GM19324 (cell line): ENCODE measurements around the gene RBFA.
"Not testable (repeated sequence)": the region's sequence is repeated elsewhere in the genome, so short reads cannot be mapped to it uniquely, and the experiment has no call there.

Experiments
- ATAC-seq: cut with Tn5 transposase; IDR thresholded peaks from one replicate; pipeline ENCODE4 v1.9.1; 2021; ENCODE audit warnings: mild to moderate bottlenecking, moderate library complexity; ENCODE audit not compliant: unreplicated experiment, low FRiP score

RBFA gene

GRCh38 chr18:80027719-80028118 is 6.5 kb upstream of the RBFA start:
- ATAC-seq = not testable (repeated sequence)

DNA sequence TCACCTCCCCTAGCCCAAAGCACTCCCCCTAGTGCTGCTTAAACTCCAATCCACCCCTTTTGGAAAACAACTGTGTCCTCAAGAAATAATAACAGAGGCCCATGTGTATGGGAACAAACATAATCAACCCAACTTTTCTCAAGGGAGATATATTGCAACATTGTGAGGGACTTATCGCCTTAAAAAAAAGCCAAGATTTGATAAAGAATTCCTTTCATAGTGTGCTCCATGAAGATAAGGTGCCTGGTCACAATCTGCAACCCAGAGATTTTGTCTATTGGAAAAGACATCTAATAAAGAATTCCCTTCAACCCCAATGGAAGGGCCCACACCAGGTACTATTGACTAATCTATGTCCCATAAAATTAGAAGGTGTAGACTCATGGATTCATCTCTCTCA is 4.5 kb upstream of the RBFA start:
- no peak for ATAC-seq

DNA sequence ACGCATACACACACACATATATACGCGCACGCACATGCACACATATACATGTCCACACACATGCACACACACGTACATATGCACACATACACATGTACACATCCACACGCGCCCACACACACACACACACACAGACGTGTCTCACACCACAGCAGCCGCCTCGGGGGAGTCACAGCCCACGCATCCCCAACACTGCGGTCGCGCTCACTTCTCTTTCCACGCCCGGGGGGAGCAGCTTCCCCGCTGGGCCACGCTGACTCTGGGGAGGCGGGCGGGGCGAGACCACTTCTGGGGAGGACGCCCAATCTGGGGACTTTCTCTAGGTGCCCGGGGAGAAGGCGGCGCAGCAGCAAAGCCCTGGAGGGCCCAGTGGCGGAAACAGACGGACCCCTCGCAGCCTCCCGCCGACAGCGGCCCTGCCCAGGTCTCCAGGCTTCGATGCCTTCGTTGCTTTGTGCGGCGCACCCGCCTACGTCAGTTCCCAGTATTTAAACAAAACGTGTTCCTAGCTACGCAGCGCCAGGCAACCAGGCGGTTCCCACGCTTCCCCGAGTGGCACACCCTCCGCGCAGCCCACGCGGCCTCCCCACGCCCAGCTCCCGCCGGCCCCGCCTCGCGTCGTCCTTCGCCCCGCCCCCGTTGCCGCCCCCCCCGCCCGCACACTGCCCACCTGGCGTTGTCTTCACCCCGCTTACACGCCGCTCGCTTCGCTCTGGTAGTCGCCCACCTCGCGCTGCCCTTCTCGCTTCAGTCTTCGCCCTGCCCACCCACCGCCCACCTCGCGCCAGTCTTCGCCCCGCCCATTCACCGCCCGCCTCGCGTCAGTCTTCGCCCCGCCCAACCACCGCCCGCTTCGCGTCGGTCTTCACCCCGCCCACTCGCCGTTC is 810 bp upstream of the RBFA start:
- ATAC-seq = peak; percentile 62

GRCh38 chr18:80034852-80035406 is 695 bp downstream of the RBFA start:
- ATAC-seq = no peak

DNA sequence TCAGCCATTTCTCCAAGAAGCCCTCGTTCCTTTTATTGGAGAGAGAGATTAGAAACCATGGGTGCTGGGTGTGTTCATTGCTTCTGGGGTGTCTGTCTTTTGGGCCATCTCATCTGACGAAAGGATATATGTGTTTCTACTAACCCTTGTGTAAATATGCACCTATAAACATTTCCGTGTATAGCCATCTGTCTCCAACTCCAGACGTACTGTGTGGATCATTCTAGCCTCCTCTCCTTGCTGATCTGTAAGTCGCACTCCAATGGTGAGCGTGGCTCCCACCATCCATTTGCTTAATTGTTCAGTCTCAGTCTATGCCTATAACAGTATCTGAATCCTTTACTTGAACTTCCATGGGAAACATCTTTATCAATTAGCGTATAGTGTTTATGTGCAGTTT is 1.8 kb downstream of the RBFA start:
- ATAC-seq = no peak

- no peak for ATAC-seq
Measured at GRCh38 chr18:80037300-80037699, 3.1 kb downstream of the RBFA start.

GRCh38 chr18:80037869-80038630 is 3.8 kb downstream of the RBFA start:
- ATAC-seq = no peak

DNA sequence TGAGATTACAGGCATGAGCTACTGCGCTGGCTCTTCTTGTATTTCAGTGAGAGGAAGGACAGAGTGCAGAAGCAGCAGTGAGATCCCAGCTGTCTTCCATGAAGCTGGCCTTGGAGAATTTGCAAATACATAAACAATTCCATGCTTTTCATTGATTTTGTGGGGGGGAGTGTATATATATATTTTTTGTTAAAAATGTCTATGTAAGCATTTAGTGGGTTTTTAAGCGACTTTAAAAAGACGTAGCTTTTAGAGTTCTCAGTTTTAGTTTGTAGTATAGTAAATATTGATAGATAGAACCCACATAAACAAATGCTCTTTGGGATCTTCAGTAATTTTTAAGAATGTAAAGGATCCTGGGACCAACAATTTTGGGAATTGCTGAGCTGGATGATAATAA is 6.3 kb downstream of the RBFA start:
- no peak for ATAC-seq

GRCh38 chr18:80041424-80041823 is 7.2 kb downstream of the RBFA start:
- ATAC-seq = no peak

DNA sequence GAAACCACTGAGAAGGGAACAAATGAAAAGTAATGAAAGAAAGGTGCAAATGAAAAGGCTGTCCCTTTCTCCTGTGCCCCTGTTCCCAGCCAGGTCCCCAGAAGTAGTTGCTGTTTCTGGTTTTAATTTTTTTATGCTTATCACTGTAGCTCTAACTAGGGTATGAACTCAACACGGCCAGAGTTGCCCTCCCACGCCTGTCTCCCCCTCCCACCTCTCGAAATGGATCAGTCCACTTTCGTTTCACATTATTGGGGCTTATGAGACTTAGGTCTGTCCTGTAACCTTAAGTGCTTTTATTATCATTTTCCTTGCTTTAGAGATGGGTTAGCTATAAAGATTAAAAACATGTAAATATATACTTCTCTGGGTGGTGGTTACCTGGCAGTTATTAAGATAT is 8.6 kb downstream of the RBFA start:
- ATAC-seq = no peak

- no peak for ATAC-seq
Measured at GRCh38 chr18:80044072-80044471, 9.8 kb downstream of the RBFA start.

DNA sequence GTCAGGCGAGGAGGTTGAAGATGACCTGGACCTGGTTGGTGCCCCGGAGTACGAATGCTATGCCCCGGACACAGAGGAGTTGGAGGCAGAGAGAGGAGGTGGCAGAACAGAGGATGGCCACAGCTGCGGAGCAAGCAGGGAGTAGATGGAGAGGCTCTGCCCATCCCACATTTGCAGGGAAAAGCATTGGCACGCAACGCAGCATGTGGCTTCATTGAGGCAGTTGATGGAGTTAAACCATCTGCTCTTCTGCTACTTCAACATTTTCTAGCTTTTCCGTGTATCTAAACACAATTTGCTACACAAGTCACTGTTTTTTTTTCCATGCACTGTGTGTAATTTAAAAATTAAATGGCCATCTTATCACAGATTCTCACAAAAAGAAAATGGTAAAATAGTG is 11.8 kb downstream of the RBFA start:
- ATAC-seq = no peak

- ATAC-seq = no peak
Measured at GRCh38 chr18:80046431-80046830, 12.2 kb downstream of the RBFA start.

GRCh38 chr18:80046961-80047541 is 12.8 kb downstream of the RBFA start:
- ATAC-seq = no peak

- no peak for ATAC-seq
Measured at GRCh38 chr18:80050797-80051196, 16.6 kb downstream of the RBFA start.

DNA sequence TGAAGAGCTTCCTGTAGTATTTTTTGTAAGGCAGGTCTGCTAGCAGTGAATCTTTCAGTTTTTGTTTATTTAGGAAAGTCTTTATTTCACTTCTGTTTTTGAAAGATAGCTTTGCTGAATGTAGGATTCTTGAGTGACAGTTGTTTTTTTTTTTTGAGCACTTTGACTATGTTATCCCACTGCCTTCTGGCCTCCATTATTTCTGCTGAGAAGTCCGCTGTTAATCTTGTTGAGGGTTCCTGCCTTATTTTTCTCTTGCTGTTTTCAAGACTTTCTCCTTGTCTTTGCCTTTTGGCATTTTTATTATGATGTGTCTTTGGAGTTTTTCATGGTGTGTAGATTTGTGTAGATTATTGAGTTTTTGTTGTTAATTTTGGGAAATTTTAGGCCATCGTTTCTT is 21.9 kb downstream of the RBFA start:
- no peak for ATAC-seq

DNA sequence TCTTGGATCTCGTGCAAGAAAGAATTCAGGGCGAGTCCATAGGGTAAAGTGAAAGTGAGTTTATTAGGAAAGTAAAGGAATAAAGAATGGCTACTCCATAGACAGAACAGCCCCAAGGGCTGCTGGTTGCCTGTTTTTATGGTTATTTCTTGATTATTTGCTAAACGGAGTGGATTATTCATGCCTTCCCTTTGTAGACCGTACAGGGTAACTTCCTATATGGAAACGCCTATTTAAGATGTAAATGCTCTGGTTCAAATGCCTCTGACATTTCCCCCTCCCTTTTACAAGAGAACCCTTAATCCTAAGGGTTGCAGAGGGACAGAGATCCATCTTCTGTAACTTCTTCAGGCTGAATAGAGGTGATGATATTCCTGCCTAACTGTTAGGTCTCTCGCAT is 25.7 kb downstream of the RBFA start:
- no peak for ATAC-seq

DNA sequence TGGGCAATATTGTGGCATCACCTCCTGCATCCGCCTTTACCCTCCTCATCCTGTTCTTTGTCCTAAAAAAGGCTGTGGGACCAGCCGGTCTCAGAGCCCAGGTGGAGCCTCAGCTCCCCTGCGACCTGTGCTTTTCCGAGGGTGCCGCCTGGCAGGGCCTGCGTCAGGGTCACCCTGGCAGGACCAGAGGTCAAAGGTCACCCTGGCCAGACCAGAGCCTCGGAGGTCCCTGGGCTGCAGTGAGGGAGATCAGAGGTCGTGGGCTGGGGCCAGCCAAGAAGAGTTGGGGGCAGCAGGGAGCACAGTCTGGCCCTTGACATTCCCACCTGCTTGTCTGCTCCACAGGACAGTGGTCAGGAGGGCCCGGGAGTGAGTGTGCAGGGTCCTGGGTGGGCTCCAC is 31.5 kb downstream of the RBFA start:
- no peak for ATAC-seq

DNA sequence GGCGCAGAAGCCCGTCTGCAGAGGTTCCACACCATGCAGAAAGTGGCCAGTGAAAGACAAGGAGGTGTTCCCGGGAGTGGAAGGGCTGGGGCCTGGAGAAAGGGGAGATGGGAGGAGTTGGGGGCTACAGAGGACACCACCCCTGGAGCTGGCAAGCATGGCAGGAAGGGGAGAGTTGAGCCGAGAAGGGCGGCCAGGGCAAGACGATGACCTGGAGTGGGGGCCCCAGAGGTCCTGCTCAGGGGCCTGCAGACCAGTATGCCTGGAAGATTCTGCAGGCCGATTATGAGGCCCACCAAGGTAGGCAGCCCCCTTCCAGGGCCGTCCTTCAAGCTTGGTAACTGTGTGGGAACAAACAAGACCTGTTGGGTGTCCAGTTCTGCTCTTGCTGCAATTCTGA is 33.1 kb downstream of the RBFA start:
- no peak for ATAC-seq

- no peak for ATAC-seq
Measured at GRCh38 chr18:80067897-80068296, 33.7 kb downstream of the RBFA start.

- no peak for ATAC-seq
Measured at GRCh38 chr18:80068571-80069272, 34.5 kb downstream of the RBFA start.
